SK-N-SH (cell line): ENCODE measurements around the gene CD93. TPM values are rescaled to one million over a fixed set of nuclear protein-coding genes. Genes with fewer than 3 reads are reported as not detected.

Experiments used
- CTCF ChIA-PET: fragments of 300-600, 350-600 bp; formaldehyde crosslinking; extraction: SDS; loops from one replicate; lab custom pipeline; 2021; lab: Yijun Ruan, JAX
- POLR2A ChIA-PET: fragments of 350-600 bp; sonication (Branson Sonifier 250); formaldehyde crosslinking; extraction: SDS; loops from one replicate; lab custom pipeline; 2020; ENCODE audit warnings: antibody characterized with exemption, inconsistent platforms; lab: Yijun Ruan, JAX
- DNase-seq: peaks from one replicate; pipeline ENCODE4 v3.0.0; 2012
- H2AFZ ChIP-seq: fragments of 200-600 bp; sonication (generic); 2 replicates; pipeline ENCODE4 v1.8.1; 2016; ENCODE audit warnings: antibody characterized with exemption, mild to moderate bottlenecking, low read depth
- H3F3A ChIP-seq: fragments of 200-600 bp; sonication (generic); replicated peaks from 2 replicates; pipeline ENCODE3; 2016; ENCODE audit warnings: antibody characterized with exemption, mild to moderate bottlenecking; ENCODE audit not compliant: insufficient read depth
- H3K27ac ChIP-seq, 2 experiments: fragments of 200-500 bp in 1 of 2; fragments of 200-600 bp in 1 of 2; sonication (Bioruptor generic) in 1 of 2; sonication (generic), shearing (Covaris generic) in 1 of 2; 2 replicates each; pipeline versions ENCODE4 v1.5.1 to v1.6.1; 2014 to 2016; ENCODE audit warnings: low read depth in 2 of 2, inconsistent platforms in 1 of 2, low read length in 1 of 2, mild to moderate bottlenecking in 1 of 2, mixed read lengths in 1 of 2
- H3K27me3 ChIP-seq: fragments of 200-600 bp; sonication (generic), shearing (Covaris generic); 2 replicates; pipeline ENCODE4 v1.6.1; 2016; ENCODE audit warnings: mixed run types; ENCODE audit not compliant: insufficient read depth
- H3K36me3 ChIP-seq, 2 experiments: fragments of 200-500 bp in 1 of 2; fragments of 200-600 bp in 1 of 2; sonication (Bioruptor generic) in 1 of 2; sonication (generic) in 1 of 2; replicated peaks in 1 of 2; 2 replicates each; pipeline versions ENCODE3 to v1.5.1; 2014 to 2016; ENCODE audit warnings: low read length in 1 of 2, mild to moderate bottlenecking in 1 of 2; ENCODE audit not compliant: insufficient read depth in 2 of 2, control insufficient read depth in 1 of 2
- H3K4me1 ChIP-seq, 2 experiments: fragments of 200-500 bp in 1 of 2; fragments of 200-600 bp in 1 of 2; sonication (Bioruptor generic) in 1 of 2; sonication (generic), shearing (Covaris generic) in 1 of 2; 2 replicates each; pipeline versions ENCODE4 v1.5.1 to v1.6.1; 2014 to 2016; ENCODE audit warnings: low read depth in 1 of 2, low read length in 1 of 2, mixed run types in 1 of 2; ENCODE audit not compliant: insufficient read depth in 2 of 2, control insufficient read depth in 1 of 2
- H3K4me2 ChIP-seq: fragments of 200-600 bp; sonication (generic), shearing (Covaris generic); 2 replicates; pipeline ENCODE4 v1.6.1; 2017; ENCODE audit warnings: mixed run types
- H3K4me3 ChIP-seq, 2 experiments: fragments of 200-500 bp in 1 of 2; fragments of 200-600 bp in 1 of 2; sonication (Bioruptor generic) in 1 of 2; sonication (generic), shearing (Covaris generic) in 1 of 2; 2 replicates each; pipeline versions ENCODE4 v1.5.1 to v1.8.1; 2014 to 2016; ENCODE audit warnings: low read depth in 2 of 2, inconsistent platforms in 1 of 2, low read length in 1 of 2, mild to moderate bottlenecking in 1 of 2, mixed read lengths in 1 of 2, moderate library complexity in 1 of 2
- H3K79me2 ChIP-seq: fragments of 200-600 bp; sonication (generic); 2 replicates; pipeline ENCODE4 v1.8.1; 2017; ENCODE audit warnings: mild to moderate bottlenecking; ENCODE audit not compliant: insufficient read depth
- H3K9ac ChIP-seq: fragments of 200-600 bp; sonication (generic); 2 replicates; pipeline ENCODE4 v1.6.1; 2017; ENCODE audit warnings: mixed run types
- H3K9me2 ChIP-seq: fragments of 200-600 bp; sonication (generic); 2 replicates; pipeline ENCODE4 v1.6.1; 2017; ENCODE audit warnings: mixed run types
- H3K9me3 ChIP-seq: fragments of 200-600 bp; sonication (generic); 2 replicates; pipeline ENCODE4 v1.6.1; 2017; ENCODE audit warnings: mixed run types, mild to moderate bottlenecking, moderate library complexity
- H4K20me1 ChIP-seq: fragments of 200-600 bp; sonication (generic); 2 replicates; pipeline ENCODE4 v1.6.1; 2017; ENCODE audit warnings: mild to moderate bottlenecking, mixed run types; ENCODE audit not compliant: insufficient read depth
- CTCF ChIP-seq: fragments of 200-600 bp; sonication (generic); IDR thresholded peaks from 2 replicates; pipeline ENCODE4 v1.6.1; 2017; ENCODE audit warnings: antibody characterized with exemption, mild to moderate bottlenecking, moderate library complexity
- EP300 ChIP-seq, 2 experiments: IDR thresholded peaks; 2 replicates each; pipeline versions ENCODE4 v1.4.0 to v1.6.1; 2012; ENCODE audit warnings: borderline replicate concordance in 1 of 2, low read depth in 1 of 2, low read length in 1 of 2
- EZH2phosphoT487 ChIP-seq: fragments of 200-600 bp; sonication (generic); IDR thresholded peaks from 2 replicates; pipeline ENCODE4 v1.6.1; 2017; ENCODE audit warnings: low read depth, mixed run types, mild to moderate bottlenecking, antibody characterized with exemption, moderate library complexity, borderline replicate concordance
- GABPA ChIP-seq: IDR thresholded peaks from 2 replicates; pipeline ENCODE4 v1.4.0; 2012; ENCODE audit warnings: low read depth, mild to moderate bottlenecking
- MAX ChIP-seq: IDR thresholded peaks from 2 replicates; pipeline ENCODE4 v1.4.0; 2012; ENCODE audit warnings: low read depth
- MEF2A ChIP-seq: IDR thresholded peaks from 2 replicates; pipeline ENCODE4 v1.4.0; 2012; ENCODE audit warnings: low read depth, borderline replicate concordance
- MXI1 ChIP-seq: IDR thresholded peaks from 2 replicates; pipeline ENCODE4 v1.6.1; 2012; ENCODE audit warnings: mild to moderate bottlenecking, low read depth, low read length, improper control_type of control experiment
- NRF1 ChIP-seq: IDR thresholded peaks from 2 replicates; pipeline ENCODE4 v1.6.1; 2012; ENCODE audit warnings: low read depth, mild to moderate bottlenecking, low read length
- PBX3 ChIP-seq: IDR thresholded peaks from 2 replicates; pipeline ENCODE4; 2012
- RAD21 ChIP-seq: IDR thresholded peaks from 2 replicates; pipeline ENCODE4 v1.6.1; 2012; ENCODE audit warnings: mild to moderate bottlenecking, low read length
- RFX5 ChIP-seq: IDR thresholded peaks from 2 replicates; pipeline ENCODE4 v1.6.1; 2012; ENCODE audit warnings: mild to moderate bottlenecking, improper control_type of control experiment, low read length
- RXRA ChIP-seq: IDR thresholded peaks from 2 replicates; pipeline ENCODE4 v1.4.0; 2012; ENCODE audit warnings: low read depth, mild to moderate bottlenecking, borderline replicate concordance
- SIN3A ChIP-seq: IDR thresholded peaks from 2 replicates; pipeline ENCODE4 v1.6.1; 2012; ENCODE audit warnings: low read depth, mild to moderate bottlenecking, low read length, moderate library complexity, borderline replicate concordance
- USF2 ChIP-seq: fragments of 150-350 bp; IDR thresholded peaks from 2 replicates; pipeline ENCODE4 v1.6.1; 2017; ENCODE audit warnings: antibody characterized with exemption, low read length, low read depth, borderline replicate concordance
- YY1 ChIP-seq: IDR thresholded peaks from 2 replicates; pipeline ENCODE4 v1.4.0; 2012; ENCODE audit warnings: low read depth, mild to moderate bottlenecking
- WGBS: methylation state at CpG from one replicate; pipeline ENCODE4 v1.1.6; 2017; ENCODE audit warnings: low lambda C conversion rate; 5-methylcytosine and 5-hydroxymethylcytosine counted together
- polyA plus RNA-seq, 3 experiments: library from polyadenylated mRNA; depleted of rRNA; stranded (reverse); fragments of >200 nt; gene quantifications; 2 replicates each; pipeline ENCODE4 v1.2.3, GENCODE V29; 2012

The CD93 gene
- polyA plus RNA-seq, 1 of the 3 experiments (the other 2 are of a cell fraction): 0.03 TPM

GRCh38 chr20:23091721-23092383 lies 5.7 kb upstream of the CD93 start:
- no peak overlapping the region for H3K9ac ChIP-seq
- ChIA-PET CTCF (no interaction called here), POLR2A (no interaction called here)
- DNase-seq: no peak
- H3K4me3 ChIP-seq: no peak overlapping the region
- H3F3A ChIP-seq: no peaks in the 10 kb centered on the region
- H3K79me2 ChIP-seq: no peaks in the 10 kb centered on the region
- no peak overlapping the region for H2AFZ ChIP-seq
- 11% methylated on average over 6 of the region's 8 CpGs for WGBS
- no peaks in the 10 kb centered on the region for H3K4me1 ChIP-seq
- H3K9me3 ChIP-seq: no peaks in the 10 kb centered on the region
- H3K4me2 ChIP-seq: no peak overlapping the region
- TF ChIP-seq NRF1: no peak
- no peak for TF ChIP-seq SIN3A
- no peak for TF ChIP-seq RAD21
- TF ChIP-seq GABPA: no peak
- TF ChIP-seq MAX: no peak
- no peak for TF ChIP-seq PBX3
- TF ChIP-seq USF2: no peak
- TF ChIP-seq EZH2phosphoT487: no peak
- no peak for TF ChIP-seq RFX5
- no peak for TF ChIP-seq RXRA
- TF ChIP-seq CTCF: no peak
- no peak for TF ChIP-seq MXI1
- no peak for TF ChIP-seq MEF2A
- TF ChIP-seq YY1: no peak
- TF ChIP-seq EP300 (IDR thresholded peaks at IDR 0.05; ENCODE audit: borderline replicate concordance in 1 of 2, low read depth in 1 of 2, low read length in 1 of 2): no peak
- H3K9me2 ChIP-seq: no peaks in the 10 kb centered on the region
- no peak overlapping the region for H3K27ac ChIP-seq
- peaks cover 84% of the 10 kb centered on the region for H3K27me3 ChIP-seq
- no peaks in the 10 kb centered on the region for H4K20me1 ChIP-seq
- H3K36me3 ChIP-seq: no peaks in the 10 kb centered on the region
